Neural progenitor cell (in vitro differentiated cells): Measurements from ENCODE around the gene KRTAP10-2. TPM values are rescaled to one million over a fixed set of nuclear protein-coding genes. Genes with fewer than 3 reads are reported as not detected.
"Not testable (repeated sequence)": the region's sequence is repeated elsewhere in the genome, so short reads cannot be mapped to it uniquely, and the experiment has no call there.

Experiments
- DNase-seq: peaks from one replicate; pipeline ENCODE4 v3.0.0-alpha.2; 2016; ENCODE audit warnings: low spot score
- H2AFZ ChIP-seq: fragments of 200-600 bp; sonication (generic); replicated peaks from 2 replicates; pipeline ENCODE4 v1.6.1; 2016; ENCODE audit warnings: antibody characterized with exemption
- H3F3A ChIP-seq: fragments of 200-600 bp; sonication (generic); 2 replicates; pipeline ENCODE4 v1.6.1; 2016; ENCODE audit warnings: antibody characterized with exemption, low read depth
- H3K27ac ChIP-seq: fragments of 200-600 bp; sonication (generic); 2 replicates; pipeline ENCODE4 v1.5.1; 2016; ENCODE audit warnings: mild to moderate bottlenecking
- H3K27me3 ChIP-seq: fragments of 200-600 bp; sonication (generic); 2 replicates; pipeline ENCODE4 v1.6.1; 2016; ENCODE audit warnings: mild to moderate bottlenecking, moderate library complexity
- H3K36me3 ChIP-seq: fragments of 200-600 bp; sonication (generic); 2 replicates; pipeline ENCODE4 v1.5.1; 2016
- H3K4me1 ChIP-seq: fragments of 200-600 bp; sonication (generic); 2 replicates; pipeline ENCODE4 v1.6.1; 2016; ENCODE audit warnings: mixed run types
- H3K4me2 ChIP-seq: fragments of 200-600 bp; sonication (generic); 2 replicates; pipeline ENCODE4 v1.6.1; 2016
- H3K4me3 ChIP-seq: fragments of 200-600 bp; sonication (generic); 2 replicates; pipeline ENCODE4 v1.5.1; 2016
- H3K79me2 ChIP-seq: fragments of 200-600 bp; sonication (generic); 2 replicates; pipeline ENCODE4 v1.6.1; 2016; ENCODE audit warnings: low read depth
- H3K9ac ChIP-seq: fragments of 200-600 bp; sonication (generic); 2 replicates; pipeline ENCODE4 v1.6.1; 2016
- H3K9me3 ChIP-seq: fragments of 200-600 bp; sonication (generic); 2 replicates; pipeline ENCODE4 v1.5.1; 2016; ENCODE audit warnings: low read depth
- H4K20me1 ChIP-seq: fragments of 200-600 bp; sonication (generic); 2 replicates; pipeline ENCODE4 v1.6.1; 2016; ENCODE audit warnings: low read depth
- H3K27ac Mint-ChIP-seq: 3 replicates; pipeline ENCODE4 v1.8.0; 2021; ENCODE audit warnings: mixed read lengths
- H3K27me3 Mint-ChIP-seq: 2 replicates; pipeline ENCODE4 v1.8.0; 2022; ENCODE audit warnings: low read depth, mild to moderate bottlenecking, inconsistent platforms, moderate library complexity, mixed read lengths; ENCODE audit not compliant: insufficient read depth
- H3K36me3 Mint-ChIP-seq: 3 replicates; pipeline ENCODE4 v1.8.0; 2021; ENCODE audit warnings: mixed read lengths
- H3K4me1 Mint-ChIP-seq: 3 replicates; pipeline ENCODE4 v1.8.0; 2021; ENCODE audit warnings: mixed read lengths
- H3K4me3 Mint-ChIP-seq: 3 replicates; pipeline ENCODE4 v1.8.0; 2021; ENCODE audit warnings: mild to moderate bottlenecking, moderate library complexity, mixed read lengths
- H3K9me3 Mint-ChIP-seq: 3 replicates; pipeline ENCODE4 v1.8.0; 2020; ENCODE audit warnings: mixed read lengths
- CTCF ChIP-seq: fragments of 200-600 bp; sonication (generic); IDR thresholded peaks from 2 replicates; pipeline ENCODE4 v1.5.1; 2017; ENCODE audit warnings: antibody characterized with exemption, mild to moderate bottlenecking
- EZH2 ChIP-seq: fragments of 200-600 bp; sonication (generic); IDR thresholded peaks from 2 replicates; pipeline ENCODE4 v1.6.1; 2017; ENCODE audit warnings: antibody characterized with exemption, mild to moderate bottlenecking, moderate library complexity
- EZH2phosphoT487 ChIP-seq: fragments of 200-600 bp; sonication (generic); IDR thresholded peaks from 2 replicates; pipeline ENCODE4 v1.6.1; 2017; ENCODE audit warnings: antibody characterized with exemption
- total RNA-seq: library from RNA; depleted of rRNA; stranded (reverse); fragments of >200 nt; gene quantifications from 2 replicates; pipeline ENCODE4 v1.2.3, GENCODE V29; 2015; ENCODE audit warnings: low replicate concordance

KRTAP10-2 gene
- total RNA-seq, 1 donor from 2014 or later: not detected

GRCh38 chr21:44564099-44564498 lies 12.8 kb upstream of the KRTAP10-2 start:
- Histone ChIP-seq H3K36me3 (no peaks in the 10 kb centered on the region), H3K4me2 (no peak overlapping the region), H3K27me3 (no peaks in the 10 kb centered on the region), H3K27ac (no peak overlapping the region), H3K4me1 (no peaks in the 10 kb centered on the region), H4K20me1 (no peaks in the 10 kb centered on the region), H2AFZ (no peak overlapping the region), H3F3A (no peaks in the 10 kb centered on the region), H3K4me3 (no peak overlapping the region), H3K79me2 (no peaks in the 10 kb centered on the region), H3K9me3 (no peaks in the 10 kb centered on the region), H3K9ac (no peak overlapping the region)
- H3K36me3 Mint-ChIP-seq: no peaks in the 10 kb centered on the region
- TF ChIP-seq EZH2 (no peak), CTCF (no peak), EZH2phosphoT487 (no peak)
- H3K27me3 Mint-ChIP-seq: peaks cover 2% of the 10 kb centered on the region
- no peak overlapping the region for H3K4me3 Mint-ChIP-seq
- H3K4me1 Mint-ChIP-seq: no peaks in the 10 kb centered on the region
- no peak for DNase-seq
- H3K27ac Mint-ChIP-seq: no peak overlapping the region
- H3K9me3 Mint-ChIP-seq: peaks cover 4% of the 10 kb centered on the region

- no peaks in the 10 kb centered on the region for H3K9me3 ChIP-seq
- Mint-ChIP-seq H3K27ac (no peak within 1 kb of the TSS), H3K27me3 (peaks cover 7% of the 10 kb centered on the region), H3K36me3 (no peaks in the 10 kb centered on the region), H3K4me3 (no peak within 1 kb of the TSS), H3K9me3 (peaks cover 4% of the 10 kb centered on the region), H3K4me1 (peaks cover 11% of the 10 kb centered on the region)
- H3K4me3 ChIP-seq: no peak within 1 kb of the TSS
- H3K4me2 ChIP-seq: no peak within 1 kb of the TSS
- H4K20me1 ChIP-seq: no peaks in the 10 kb centered on the region
- H3K4me1 ChIP-seq: no peaks in the 10 kb centered on the region
- H3K9ac ChIP-seq: no peak within 1 kb of the TSS
- no peaks in the 10 kb centered on the region for H3K27me3 ChIP-seq
- H3K36me3 ChIP-seq: no peaks in the 10 kb centered on the region
- no peak within 1 kb of the TSS for H3K27ac ChIP-seq
- H3F3A ChIP-seq: no peaks in the 10 kb centered on the region
- TF ChIP-seq EZH2phosphoT487: no peak
- no peak for TF ChIP-seq CTCF
- no peak for TF ChIP-seq EZH2
- H2AFZ ChIP-seq: no peak within 1 kb of the TSS
- H3K79me2 ChIP-seq: no peaks in the 10 kb centered on the region
- DNase-seq: no peak
Observed at GRCh38 chr21:44558695-44559094, 7.4 kb upstream of the KRTAP10-2 start, which contains the start of gene KRTAP10-3. Gene KRTAP10-3 (minus strand): TSS chr21:44558795. CDS start chr21:44558715, 80 bp downstream.

DNA sequence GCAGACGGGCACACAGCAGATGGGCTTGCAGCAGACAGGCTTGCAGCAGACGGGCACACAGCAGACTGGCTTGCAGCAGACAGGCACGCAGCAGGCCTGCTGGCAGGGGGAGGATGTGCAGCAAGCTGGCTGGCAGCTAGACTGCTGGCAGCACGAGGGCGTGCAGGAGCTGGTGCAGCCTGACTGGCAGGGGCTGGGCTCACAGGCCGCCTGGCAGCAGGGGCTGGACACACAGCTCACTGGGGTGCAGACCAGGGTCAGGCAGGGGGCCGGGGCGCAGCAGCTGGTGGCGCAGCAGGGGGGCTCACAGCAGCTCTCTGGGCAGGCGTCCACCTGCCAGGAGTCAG lies 7.0 kb upstream of the KRTAP10-2 start:
- not testable (repeated sequence) for H3K27ac ChIP-seq, H3K9me3 Mint-ChIP-seq, H3K4me1 ChIP-seq, H4K20me1 ChIP-seq, H3K4me3 Mint-ChIP-seq, H3K79me2 ChIP-seq, H3K27me3 ChIP-seq, H2AFZ ChIP-seq, H3K9ac ChIP-seq, H3K27me3 Mint-ChIP-seq, H3K36me3 Mint-ChIP-seq, H3K9me3 ChIP-seq, H3K36me3 ChIP-seq, DNase-seq, H3K27ac Mint-ChIP-seq, H3K4me2 ChIP-seq, H3K4me3 ChIP-seq, H3F3A ChIP-seq
- H3K4me1 Mint-ChIP-seq: peaks cover 11% of the 10 kb centered on the region

DNA sequence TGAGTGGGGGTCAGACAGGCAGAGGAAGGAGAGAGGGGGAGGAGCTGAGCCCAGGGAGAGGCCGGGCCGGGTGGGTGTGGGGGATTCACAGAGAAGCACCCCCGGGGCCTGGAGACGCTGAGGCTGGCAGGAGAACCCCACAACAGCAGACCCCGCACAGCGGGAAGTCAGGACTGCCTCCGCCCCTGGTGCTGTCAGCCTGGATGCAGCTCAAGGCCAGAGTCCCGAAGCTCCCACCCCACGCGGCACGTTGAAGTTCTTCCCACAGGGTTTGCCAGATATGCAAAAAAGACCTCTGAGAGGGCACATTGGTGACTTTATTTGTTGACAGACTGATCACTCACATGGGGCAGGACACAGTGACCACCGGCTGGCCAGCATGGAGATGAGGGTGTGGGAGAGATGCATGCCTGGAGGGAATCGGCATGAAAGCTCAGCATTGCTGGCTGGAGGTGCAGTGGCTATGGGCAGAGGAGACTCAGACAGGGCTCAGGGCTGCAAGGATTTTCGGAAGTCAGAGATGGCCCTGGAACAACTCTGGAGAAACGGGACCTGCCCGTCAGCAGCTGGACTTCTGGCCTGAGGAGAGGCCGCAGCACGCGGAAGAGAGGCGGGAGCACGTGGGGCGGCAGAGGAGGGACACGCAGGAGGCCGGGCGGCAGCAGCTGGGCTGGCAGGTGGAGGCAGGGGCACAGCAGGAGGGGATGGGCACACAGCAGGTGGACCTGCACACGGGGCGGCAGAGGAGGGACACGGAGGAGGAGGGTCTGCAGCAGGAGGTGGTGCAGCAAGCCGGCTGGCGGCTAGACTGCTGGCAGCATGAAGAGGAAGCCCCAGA lies 6.4 kb upstream of the KRTAP10-2 start:
- no peak overlapping the region for H3K4me3 Mint-ChIP-seq
- H3K27ac Mint-ChIP-seq: no peak overlapping the region
- no peak overlapping the region for H2AFZ ChIP-seq
- H3F3A ChIP-seq: no peaks in the 10 kb centered on the region
- H3K79me2 ChIP-seq: no peaks in the 10 kb centered on the region
- no peaks in the 10 kb centered on the region for H3K27me3 ChIP-seq
- H3K4me2 ChIP-seq: no peak overlapping the region
- no peaks in the 10 kb centered on the region for H3K36me3 Mint-ChIP-seq
- no peak overlapping the region for H3K4me3 ChIP-seq
- no peaks in the 10 kb centered on the region for H3K9me3 ChIP-seq
- no peak overlapping the region for H3K9ac ChIP-seq
- H3K4me1 ChIP-seq: no peaks in the 10 kb centered on the region
- TF ChIP-seq EZH2 (no peak), CTCF (no peak), EZH2phosphoT487 (no peak)
- H3K27me3 Mint-ChIP-seq: peaks cover 7% of the 10 kb centered on the region
- H3K4me1 Mint-ChIP-seq: peaks cover 13% of the 10 kb centered on the region
- H3K27ac ChIP-seq: no peak overlapping the region
- H3K9me3 Mint-ChIP-seq: peaks cover 4% of the 10 kb centered on the region
- no peaks in the 10 kb centered on the region for H4K20me1 ChIP-seq
- H3K36me3 ChIP-seq: no peaks in the 10 kb centered on the region
- no peak for DNase-seq
